Gastroesophageal sphincter (tissue), 4 donors: ENCODE measurements around the gene KLHDC4. TPM values are rescaled to one million over a fixed set of nuclear protein-coding genes. Genes with fewer than 3 reads are reported as not detected.

Experiments
- ATAC-seq: fragments of 150-250 bp; one replicate; pipeline ENCODE4 v1.9.1; 2016; ENCODE audit warnings: mild to moderate bottlenecking, moderate library complexity
- H3K27ac ChIP-seq, 4 donors: fragments of 200-600 bp; sonication (generic) in 3 of 4; 1 replicate in 3 of 4; 2 replicates in 1 of 4; pipeline ENCODE4 v1.5.1; 2016 to 2019
- H3K27me3 ChIP-seq: fragments of 200-600 bp; sonication (generic); one replicate; pipeline ENCODE4 v1.5.1; 2019
- H3K36me3 ChIP-seq, 2 donors: fragments of 200-600 bp; sonication (generic); one replicate each; pipeline ENCODE4 v1.5.1; 2019; ENCODE audit warnings: control low read depth in 1 of 2
- H3K4me1 ChIP-seq, 3 donors: fragments of 200-600 bp; sonication (generic); 1 replicate in 2 of 3; 2 replicates in 1 of 3; pipeline ENCODE4 v1.5.1; 2016 to 2019; ENCODE audit warnings: control low read depth in 2 of 3
- H3K4me3 ChIP-seq, 2 donors: fragments of 200-600 bp; sonication (generic); one replicate each; pipeline ENCODE4 v1.5.1; 2019; ENCODE audit warnings: mild to moderate bottlenecking in 1 of 2, moderate library complexity in 1 of 2
- H3K9me3 ChIP-seq, 3 donors: fragments of 200-600 bp; sonication (generic); one replicate each; pipeline ENCODE4 v1.5.1; 2017 to 2019; ENCODE audit warnings: control low read depth in 2 of 3
- CTCF ChIP-seq, 4 experiments: fragments of 200-600 bp in 2 of 4; fragments of 450-650 bp in 2 of 4; sonication (generic) in 1 of 4; IDR thresholded peaks; one replicate each; pipeline ENCODE4 v1.5.1; 2017 to 2019; ENCODE audit warnings: antibody characterized with exemption in 4 of 4, mild to moderate bottlenecking in 2 of 4, moderate library complexity in 2 of 4
- EP300 ChIP-seq: sonication (generic); formaldehyde crosslinking; IDR thresholded peaks from one replicate; pipeline ENCODE4 v1.6.1; 2017; ENCODE audit warnings: antibody characterized with exemption, mild to moderate bottlenecking
- POLR2A ChIP-seq, 2 donors: fragments of 450-650 bp; IDR thresholded peaks; one replicate each; pipeline ENCODE4 v1.6.1; 2017; ENCODE audit warnings: antibody characterized with exemption in 2 of 2, mild to moderate bottlenecking in 2 of 2, moderate library complexity in 1 of 2
- POLR2AphosphoS5 ChIP-seq: sonication (generic); formaldehyde crosslinking; IDR thresholded peaks from one replicate; pipeline ENCODE4 v1.6.1; 2017; ENCODE audit warnings: antibody characterized with exemption
- WGBS, 2 donors: methylation state at CpG; one replicate each; pipeline ENCODE4 v1.1.5; 2018; ENCODE audit warnings: low coverage in 1 of 2; 5-methylcytosine and 5-hydroxymethylcytosine counted together
- total RNA-seq, 4 donors: library from RNA; depleted of rRNA; stranded (reverse); fragments of >200 nt; gene quantifications; one replicate each; pipeline ENCODE4 v1.1.0, GENCODE V29; 2016

KLHDC4 gene
- total RNA-seq, 4 donors from 2014 or later, result 9.8 to 33.8 (median 24.4) TPM

- TF ChIP-seq CTCF (IDR thresholded peaks at IDR 0.05) (no peak), POLR2A (IDR thresholded peaks at IDR 0.05) (no peak), EP300 (no peak), POLR2AphosphoS5 (no peak)
Measured at GRCh38 chr16:87709677-87710076, 56.1 kb downstream of the KLHDC4 start.

GRCh38 chr16:87708881-87709638 lies 56.7 kb downstream of the KLHDC4 start:
- WGBS, 2 donors, result 96% methylated on average over 5 of the region's 49 CpGs; no CpG with 5 or more reads in 1 of the 2 donors
- Histone ChIP-seq H3K27ac (no peak overlapping the region), H3K27me3 (no peaks in the 10 kb centered on the region), H3K36me3 (peaks cover 0 to 87% of the 10 kb centered on the region in 2 donors), H3K4me3 (no peak overlapping the region), H3K4me1 (peaks cover 0 to 10% (median 0%) of the 10 kb centered on the region in 3 donors), H3K9me3 (no peaks in the 10 kb centered on the region)
- TF ChIP-seq POLR2AphosphoS5 (no peak), POLR2A (IDR thresholded peaks at IDR 0.05) (no peak), CTCF (IDR thresholded peaks at IDR 0.05) (no peak), EP300 (no peak)
- ATAC-seq, result no peak

More at GRCh38 chr16:87709677-87710076, 56.1 kb downstream of the KLHDC4 start:
- H3K27ac ChIP-seq, result no peak overlapping the region
- peaks cover 0 to 89% of the 10 kb centered on the region in 2 donors for H3K36me3 ChIP-seq
- H3K9me3 ChIP-seq, result no peaks in the 10 kb centered on the region
- H3K4me1 ChIP-seq, result peaks cover 0 to 10% (median 0%) of the 10 kb centered on the region in 3 donors
- ATAC-seq, result no peak
- no peak overlapping the region for H3K4me3 ChIP-seq
- H3K27me3 ChIP-seq, result no peaks in the 10 kb centered on the region
- 100% methylated on average over 2 of the region's 12 CpGs; no CpG with 5 or more reads in 1 of the 2 donors for WGBS, 2 donors

GRCh38 chr16:87707714-87708580 lies 57.8 kb downstream of the KLHDC4 start:
- no peak overlapping the region for H3K4me3 ChIP-seq
- H3K27me3 ChIP-seq, result no peaks in the 10 kb centered on the region
- H3K9me3 ChIP-seq, result no peaks in the 10 kb centered on the region
- ATAC-seq, result no peak
- H3K27ac ChIP-seq, result no peak overlapping the region
- peaks cover 0 to 87% of the 10 kb centered on the region in 2 donors for H3K36me3 ChIP-seq
- TF ChIP-seq POLR2AphosphoS5 (no peak), EP300 (no peak), CTCF (IDR thresholded peaks at IDR 0.05) (no peak), POLR2A (IDR thresholded peaks at IDR 0.05) (no peak)
- 75 to 95% methylated on average over 10 to 26 of the region's 45 CpGs for WGBS, 2 donors
- H3K4me1 ChIP-seq, result peaks cover 0 to 10% (median 0%) of the 10 kb centered on the region in 3 donors

- H3K36me3 ChIP-seq, result peaks cover 0 to 87% of the 10 kb centered on the region in 2 donors
- no peaks in the 10 kb centered on the region for H3K27me3 ChIP-seq
- H3K4me1 ChIP-seq, result peaks cover 0 to 15% (median 0%) of the 10 kb centered on the region in 3 donors
- no peak overlapping the region for H3K4me3 ChIP-seq
- 72% methylated on average over 5 of the region's 17 CpGs; no CpG with 5 or more reads in 1 of the 2 donors for WGBS, 2 donors
- H3K27ac ChIP-seq, result no peak overlapping the region
- no peak for ATAC-seq
- TF ChIP-seq POLR2A (IDR thresholded peaks at IDR 0.05), result no peak
- no peak for TF ChIP-seq CTCF (IDR thresholded peaks at IDR 0.05)
- TF ChIP-seq POLR2AphosphoS5, result no peak
- TF ChIP-seq EP300, result no peak
- no peaks in the 10 kb centered on the region for H3K9me3 ChIP-seq
Measured at GRCh38 chr16:87707097-87707496, 58.7 kb downstream of the KLHDC4 start.
